Brain microvascular endothelial cell (primary cell): ENCODE results near the gene ZNF384.

ENCODE experiments used
- DNase-seq: peaks from one replicate; pipeline ENCODE4 v3.0.0-alpha.2; 2020
- H3K27ac ChIP-seq: fragments of 250-450 bp; sonication (Bioruptor Pico); 2 replicates; pipeline ENCODE4 v1.5.1; 2020; ENCODE audit warnings: mild to moderate bottlenecking, moderate library complexity
- H3K27me3 ChIP-seq: fragments of 250-450 bp; sonication (Bioruptor Pico); replicated peaks from 2 replicates; pipeline ENCODE4 v1.5.1; 2020; ENCODE audit warnings: mild to moderate bottlenecking
- H3K36me3 ChIP-seq: fragments of 250-450 bp; sonication (Bioruptor Pico); replicated peaks from 2 replicates; pipeline ENCODE4 v1.5.1; 2020; ENCODE audit warnings: mild to moderate bottlenecking
- H3K4me3 ChIP-seq: 2 replicates; pipeline ENCODE4 v1.5.1; 2011; ENCODE audit warnings: low read depth, mild to moderate bottlenecking, control low read depth, low read length, moderate library complexity
- CTCF ChIP-seq: IDR thresholded peaks from 2 replicates; pipeline ENCODE4 v1.5.1; 2011; ENCODE audit warnings: low read depth, mild to moderate bottlenecking, moderate library complexity, low read length, control low read depth, inconsistent platforms; ENCODE audit errors: missing control alignments
- in situ Hi-C: cut with HindIII; loops from 2 replicates; pipeline ENCODE4 v1.10.0; 2017; ENCODE audit warnings: low sequenced_read_pairs, low pct_ligation_motif_present

ZNF384 gene

DNA sequence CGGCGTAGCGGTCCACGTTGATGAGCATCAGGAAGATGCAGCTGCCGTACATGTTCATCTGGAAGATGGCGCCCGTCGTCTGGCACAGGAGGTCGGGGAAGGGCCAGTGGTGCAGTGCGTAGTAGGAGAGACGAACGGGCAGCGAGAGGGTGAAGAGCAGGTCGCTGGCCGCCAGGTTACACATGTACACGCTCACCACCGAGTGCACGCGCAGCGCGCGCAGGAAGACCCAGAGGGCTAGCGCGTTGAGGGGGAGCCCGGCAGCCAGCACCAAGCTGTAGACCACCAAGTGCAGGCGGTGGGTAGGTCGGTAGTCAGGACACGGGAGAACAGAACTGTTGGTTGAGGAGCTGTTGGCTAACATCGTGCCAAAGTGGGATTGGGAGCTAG lies 68.3 kb downstream of the ZNF384 start:
- Histone ChIP-seq H3K4me3 (no peak overlapping the region), H3K27ac (no peak overlapping the region), H3K27me3 (no peaks in the 10 kb centered on the region), H3K36me3 (no peaks in the 10 kb centered on the region)
- DNase-seq = no peak
- TF ChIP-seq CTCF = no peak
- in situ Hi-C loops = no loop called here

GRCh38 chr12:6620137-6620884 lies 68.9 kb downstream of the ZNF384 start:
- H3K4me3 ChIP-seq = peak overlapping the region; percentile 15
- in situ Hi-C loops = no loop called here
- H3K27ac ChIP-seq = no peak overlapping the region
- H3K36me3 ChIP-seq = no peaks in the 10 kb centered on the region
- DNase-seq = no peak
- H3K27me3 ChIP-seq = no peaks in the 10 kb centered on the region
- TF ChIP-seq CTCF = peak; percentile 67

DNA sequence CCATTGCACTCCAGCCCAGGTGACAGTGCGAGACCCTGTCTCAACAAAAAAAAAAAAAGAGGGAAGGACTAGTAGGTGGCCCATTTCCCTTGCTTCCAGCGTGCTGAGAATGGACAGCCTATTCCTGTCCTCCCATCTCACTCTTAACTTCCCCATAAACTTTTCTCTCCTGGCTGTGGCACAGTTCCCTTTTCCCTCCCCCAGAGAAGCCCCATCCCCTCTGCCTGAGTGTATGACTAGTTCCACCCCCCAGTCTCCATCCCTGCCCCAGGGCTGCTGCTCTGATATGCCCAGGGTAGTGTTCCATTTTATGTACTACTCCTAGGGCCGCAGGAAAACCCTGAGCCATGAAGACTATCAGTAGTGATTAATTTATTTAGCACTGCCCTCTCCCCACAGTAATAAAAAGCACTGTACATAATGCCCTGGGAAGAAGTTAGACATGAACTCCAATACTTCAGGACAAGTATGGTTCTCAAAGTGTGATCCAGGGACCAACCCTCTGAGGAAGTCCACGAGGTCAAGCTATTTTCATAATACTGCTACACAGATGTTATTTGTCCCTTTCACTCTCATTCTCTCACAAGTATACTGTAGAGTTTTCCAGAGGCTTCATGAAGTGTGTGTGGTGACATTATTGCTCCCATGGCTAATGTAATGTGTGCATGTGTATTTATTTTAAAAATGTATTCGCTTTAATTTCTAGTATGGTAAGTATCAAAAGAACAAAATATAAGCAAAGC lies 70.5 kb downstream of the ZNF384 start:
- no peaks in the 10 kb centered on the region for H3K36me3 ChIP-seq
- H3K27me3 ChIP-seq = no peaks in the 10 kb centered on the region
- no peak for TF ChIP-seq CTCF
- no peak overlapping the region for H3K27ac ChIP-seq
- in situ Hi-C loops = no loop called here
- H3K4me3 ChIP-seq = no peak overlapping the region
- no peak for DNase-seq
